GM12892 (cell line): ENCODE data around the gene GSDMA.

Experiments used
- POLR2A ChIP-seq: IDR thresholded peaks from 2 replicates; pipeline ENCODE4 v1.6.1; 2011; ENCODE audit warnings: low read depth, low read length, control low read depth
- POLR2AphosphoS5 ChIP-seq: IDR thresholded peaks from 2 replicates; pipeline ENCODE4 v1.6.1; 2011; ENCODE audit warnings: low read depth, low read length, control low read depth
- TAF1 ChIP-seq: IDR thresholded peaks from 2 replicates; pipeline ENCODE4 v1.6.1; 2011; ENCODE audit warnings: low read depth, mild to moderate bottlenecking, control low read depth, low read length, borderline replicate concordance

- no peak for TF ChIP-seq POLR2A
- no peak for TF ChIP-seq TAF1
- no peak for TF ChIP-seq POLR2AphosphoS5
Measured at GRCh38 chr17:39966771-39967170, 4.0 kb downstream of the GSDMA start.
